ENCODE results near the gene CANT1. TPM values are rescaled to one million over a fixed set of nuclear protein-coding genes. Genes with fewer than 3 reads are reported as not detected.

Gene CANT1
- total and polyA plus RNA-seq, 2 of the 13 experiments (the other 11 are each of a cell fraction or from before 2014, with no cell fraction given): 34.1 to 42.1 TPM

- TF ChIP-seq SP1 (IDR thresholded peaks at IDR 0.05) (no peak), SP1 (CRISPR knock-in tag; IDR thresholded peaks at IDR 0.05) (no peak), ZNF557 (CRISPR knock-in tag; IDR thresholded peaks at IDR 0.05) (no peak), RFX5 (IDR thresholded peaks at IDR 0.05; ENCODE audit: low read depth, low read length) (no peak)
- TF ChIP-seq, protein P1, sequence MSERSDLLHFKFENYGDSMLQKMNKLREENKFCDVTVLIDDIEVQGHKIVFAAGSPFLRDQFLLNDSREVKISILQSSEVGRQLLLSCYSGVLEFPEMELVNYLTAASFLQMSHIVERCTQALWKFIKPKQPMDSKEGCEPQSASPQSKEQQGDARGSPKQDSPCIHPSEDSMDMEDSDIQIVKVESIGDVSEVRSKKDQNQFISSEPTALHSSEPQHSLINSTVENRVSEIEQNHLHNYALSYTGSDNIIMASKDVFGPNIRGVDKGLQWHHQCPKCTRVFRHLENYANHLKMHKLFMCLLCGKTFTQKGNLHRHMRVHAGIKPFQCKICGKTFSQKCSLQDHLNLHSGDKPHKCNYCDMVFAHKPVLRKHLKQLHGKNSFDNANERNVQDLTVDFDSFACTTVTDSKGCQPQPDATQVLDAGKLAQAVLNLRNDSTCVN (CRISPR knock-in tag; IDR thresholded peaks at IDR 0.05; ENCODE audit: borderline replicate concordance): no peak
- TF ChIP-seq, protein P2, sequence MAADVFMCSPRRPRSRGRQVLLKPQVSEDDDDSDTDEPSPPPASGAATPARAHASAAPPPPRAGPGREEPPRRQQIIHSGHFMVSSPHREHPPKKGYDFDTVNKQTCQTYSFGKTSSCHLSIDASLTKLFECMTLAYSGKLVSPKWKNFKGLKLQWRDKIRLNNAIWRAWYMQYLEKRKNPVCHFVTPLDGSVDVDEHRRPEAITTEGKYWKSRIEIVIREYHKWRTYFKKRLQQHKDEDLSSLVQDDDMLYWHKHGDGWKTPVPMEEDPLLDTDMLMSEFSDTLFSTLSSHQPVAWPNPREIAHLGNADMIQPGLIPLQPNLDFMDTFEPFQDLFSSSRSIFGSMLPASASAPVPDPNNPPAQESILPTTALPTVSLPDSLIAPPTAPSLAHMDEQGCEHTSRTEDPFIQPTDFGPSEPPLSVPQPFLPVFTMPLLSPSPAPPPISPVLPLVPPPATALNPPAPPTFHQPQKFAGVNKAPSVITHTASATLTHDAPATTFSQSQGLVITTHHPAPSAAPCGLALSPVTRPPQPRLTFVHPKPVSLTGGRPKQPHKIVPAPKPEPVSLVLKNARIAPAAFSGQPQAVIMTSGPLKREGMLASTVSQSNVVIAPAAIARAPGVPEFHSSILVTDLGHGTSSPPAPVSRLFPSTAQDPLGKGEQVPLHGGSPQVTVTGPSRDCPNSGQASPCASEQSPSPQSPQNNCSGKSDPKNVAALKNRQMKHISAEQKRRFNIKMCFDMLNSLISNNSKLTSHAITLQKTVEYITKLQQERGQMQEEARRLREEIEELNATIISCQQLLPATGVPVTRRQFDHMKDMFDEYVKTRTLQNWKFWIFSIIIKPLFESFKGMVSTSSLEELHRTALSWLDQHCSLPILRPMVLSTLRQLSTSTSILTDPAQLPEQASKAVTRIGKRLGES (CRISPR knock-in tag; IDR thresholded peaks at IDR 0.05; ENCODE audit: borderline replicate concordance): no peak
- Histone ChIP-seq H3K4me3 (replicated peaks in 1 of 3; ENCODE audit: insufficient read depth in 1 of 3, low read depth in 2 of 3, low read length in 3 of 3) (no peak overlapping the region), H3K9ac (ENCODE audit: insufficient read depth, low read depth, low read length) (no peak overlapping the region), H4K20me1 (ENCODE audit: insufficient read depth, low read length) (no peaks in the 10 kb centered on the region; the same call in 1 of the 2 replicates), H3K79me2 (ENCODE audit: insufficient read depth, low read length) (peaks cover 28% of the 10 kb centered on the region), H3K9me3 (ENCODE audit: low read length) (no peaks in the 10 kb centered on the region), H3K27ac (ENCODE audit: extremely low read length, insufficient read depth, low read length) (no peak overlapping the region), H3K4me2 (ENCODE audit: low read depth, low read length) (no peak overlapping the region), H3K4me1 (ENCODE audit: insufficient read depth, low read length) (peaks cover 14% of the 10 kb centered on the region), H2AFZ (ENCODE audit: low read length) (no peak overlapping the region), H3K27me3 (ENCODE audit: control insufficient read depth in 1 of 2, insufficient read depth in 2 of 2, low read length in 2 of 2) (no peaks in the 10 kb centered on the region), H3K36me3 (replicated peaks in 1 of 2; ENCODE audit: control insufficient read depth in 1 of 2, insufficient read depth in 2 of 2, low read length in 2 of 2) (peaks cover 25 to 60% of the 10 kb centered on the region in 2 experiments)
- BruUV-seq (replicated peaks): no TSS peak
- intact Hi-C loops (cut with micrococcal nuclease; ENCODE audit: unreplicated experiment): no loop called here
- in situ Hi-C loops (cut with HindIII; ENCODE audit: extremely low pct_ligation_motif_present, low pct_unique_long_range_greater_than_20kb): no loop called here
- CTCF ChIA-PET (ENCODE audit: low intra/inter-chr PET ratio, low total read pairs): no interaction called here
- 98% methylated on average over 12 of the region's 12 CpGs for WGBS (ENCODE audit: low lambda C conversion rate)
- POLR2A ChIA-PET: no interaction called here
- DNase-seq (ENCODE audit: low spot score) (no peak), ATAC-seq (no peak), FAIRE-seq (no peak)
Measured at GRCh38 chr17:78999947-79000395, 9.6 kb downstream of the CANT1 start.
